K562 (cell line): Measurements from ENCODE around the gene ABHD16A. TPM values are rescaled to one million over a fixed set of nuclear protein-coding genes. Genes with fewer than 3 reads are reported as not detected.

Experiments used
- ARID1B ChIP-seq: fragments of 450-650 bp; IDR thresholded peaks from 2 replicates; pipeline ENCODE4 v1.6.1; 2016; ENCODE audit warnings: antibody characterized with exemption, mild to moderate bottlenecking, inconsistent platforms
- CHD2 ChIP-seq: IDR thresholded peaks from 2 replicates; pipeline ENCODE4 v1.6.1; 2011; ENCODE audit warnings: low read depth, low read length
- COPS2 ChIP-seq: fragments of 450-650 bp; conservative IDR thresholded peaks from 2 replicates; pipeline ENCODE4 v1.6.1; 2016; ENCODE audit warnings: mild to moderate bottlenecking, moderate library complexity
- CREB3 ChIP-seq: fragments of 450-650 bp; conservative IDR thresholded peaks from 2 replicates; pipeline ENCODE4 v1.6.1; 2016; ENCODE audit warnings: missing genetic modification characterization, low read depth, mild to moderate bottlenecking, missing compliant biosample characterization, moderate library complexity
- CXXC5 ChIP-seq: fragments of 250-450 bp; sonication (Bioruptor Pico); IDR thresholded peaks from 2 replicates; pipeline ENCODE4 v1.8.0; 2022; ENCODE audit warnings: inconsistent platforms, mild to moderate bottlenecking, moderate library complexity
- DPF2 ChIP-seq: fragments of 450-650 bp; IDR thresholded peaks from 2 replicates; pipeline ENCODE4 v1.6.1; 2016
- ETV5 ChIP-seq: sonication (generic); formaldehyde crosslinking; IDR thresholded peaks from 2 replicates; pipeline ENCODE4 v1.4.0; 2020; ENCODE audit warnings: low read depth, mild to moderate bottlenecking, missing genetic modification reagents
- HMBOX1 ChIP-seq: sonication (generic); IDR thresholded peaks from 2 replicates; pipeline ENCODE4 v1.6.1; 2016
- MED1 ChIP-seq: sonication (generic); formaldehyde crosslinking; IDR thresholded peaks from 2 replicates; pipeline ENCODE4 v1.8.1; 2023; ENCODE audit warnings: missing genetic modification reagents, borderline replicate concordance
- MTA1 ChIP-seq: fragments of 450-650 bp; IDR thresholded peaks from 2 replicates; pipeline ENCODE4 v1.6.1; 2017; ENCODE audit warnings: borderline replicate concordance
- NONO ChIP-seq, 2 experiments: fragments of 200-400 bp in 1 of 2; fragments of 450-650 bp in 1 of 2; formaldehyde crosslinking in 1 of 2; IDR thresholded peaks; 2 replicates each; pipeline ENCODE4 v1.6.1; 2017; ENCODE audit warnings: low read depth in 2 of 2, mild to moderate bottlenecking in 2 of 2, moderate library complexity in 2 of 2, low read length in 1 of 2
- PREB ChIP-seq: sonication (generic); formaldehyde crosslinking; IDR thresholded peaks from 2 replicates; pipeline ENCODE4 v1.8.1; 2023; ENCODE audit warnings: mild to moderate bottlenecking, missing genetic modification reagents
- RBM22 ChIP-seq: fragments of 200-400 bp; formaldehyde crosslinking; IDR thresholded peaks from 2 replicates; pipeline ENCODE4 v1.6.1; 2018; ENCODE audit warnings: low read length, low read depth; ENCODE audit not compliant: poor library complexity, severe bottlenecking
- SNAPC5 ChIP-seq: fragments of 250-450 bp; sonication (Bioruptor Pico); IDR thresholded peaks from 2 replicates; pipeline ENCODE4 v1.8.0; 2021; ENCODE audit warnings: moderate library complexity, mild to moderate bottlenecking, inconsistent platforms
- TAF9B ChIP-seq: fragments of 450-650 bp; IDR thresholded peaks from 2 replicates; pipeline ENCODE4 v1.6.1; 2018; ENCODE audit warnings: mild to moderate bottlenecking; ENCODE audit not compliant: partially characterized antibody
- TBL1XR1 ChIP-seq, 2 experiments: IDR thresholded peaks; 2 replicates each; pipeline ENCODE4 v1.6.1; 2012; ENCODE audit warnings: improper control_type of control experiment in 2 of 2, low read length in 2 of 2, mild to moderate bottlenecking in 1 of 2
- WHSC1 ChIP-seq: IDR thresholded peaks from one replicate; pipeline ENCODE4 v1.6.1; 2012; ENCODE audit warnings: low read length, control low read depth, inconsistent platforms
- ZBED1 ChIP-seq: IDR thresholded peaks from 2 replicates; pipeline ENCODE4 v1.6.1; 2014
- ZBTB1 ChIP-seq: sonication (generic); formaldehyde crosslinking; IDR thresholded peaks from 2 replicates; pipeline ENCODE4 v1.8.1; 2023; ENCODE audit warnings: missing genetic modification reagents, low read depth, mild to moderate bottlenecking, borderline replicate concordance
- ZNF165 ChIP-seq: fragments of 250-450 bp; sonication (Bioruptor Pico); IDR thresholded peaks from 2 replicates; pipeline ENCODE4 v1.4.0; 2020; ENCODE audit warnings: borderline replicate concordance
- ZNF316 ChIP-seq: fragments of 450-650 bp; IDR thresholded peaks from 2 replicates; pipeline ENCODE4 v1.6.1; 2016
- ZNF444 ChIP-seq: fragments of 250-450 bp; sonication (Bioruptor Pico); IDR thresholded peaks from 2 replicates; pipeline ENCODE4 v1.4.0; 2020; ENCODE audit warnings: mild to moderate bottlenecking, moderate library complexity
- ZNF561 ChIP-seq: fragments of 450-650 bp; formaldehyde crosslinking; conservative IDR thresholded peaks from 2 replicates; pipeline ENCODE4 v1.4.0; 2020; ENCODE audit warnings: mild to moderate bottlenecking, moderate library complexity
- polyA plus RNA-seq, 8 experiments: library from polyadenylated mRNA; depleted of rRNA in 4 of 8; stranded (reverse) in 5 of 8; unstranded in 3 of 8; fragments of >200 nt; fragmentation: Nextera tagmentation in 2 of 8; fragmentation: Illumina TruSeq in 1 of 8; extraction: Ambion mirVana in 2 of 8; extraction: Trizol in 1 of 8; gene quantifications; 2 replicates each; pipeline versions ENCODE4 v1.2.1 to v1.2.3, GENCODE V29; 2011 to 2014; ENCODE audit warnings: inconsistent platforms in 1 of 8, missing spikeins in 1 of 8
- total RNA-seq, 7 experiments: library from RNA; depleted of rRNA in 6 of 7; stranded (reverse); fragments of >200 nt in 6 of 7; fragmentation: Illumina TruSeq in 2 of 7; extraction: Trizol in 2 of 7; gene quantifications; 2 replicates each; pipeline versions ENCODE4 v1.2.1 to v1.2.3, GENCODE V29; 2011 to 2021; ENCODE audit warnings: low replicate concordance in 1 of 7

Gene ABHD16A
- total and polyA plus RNA-seq, 9 of the 15 experiments (the other 6 are each of a cell fraction or from before 2014, with no cell fraction given): 25.8 to 120 (median 81.6) TPM

- TF ChIP-seq PREB: no peak
- peak; percentile 87 for TF ChIP-seq ZBTB1
- TF ChIP-seq ZNF165: no peak
- no peak; the same call in 1 of the 2 replicates for TF ChIP-seq ZNF316
- TF ChIP-seq COPS2: no peak
- TF ChIP-seq CXXC5 (CRISPR knock-in tag): peak; percentile 99
- no peak for TF ChIP-seq TAF9B
- TF ChIP-seq TBL1XR1 (IDR thresholded peaks at IDR 0.05; ENCODE audit: low read length in 2 of 2): peak; percentile 47 to 50; a peak in 2 of 4 replicates
- TF ChIP-seq SNAPC5 (CRISPR knock-in tag): no peak
- peak; percentile 52; the same call in 1 of the 2 replicates for TF ChIP-seq CREB3
- TF ChIP-seq ARID1B: no peak
- TF ChIP-seq MED1 (CRISPR knock-in tag): no peak
- peak; percentile 91; the same call in 1 of the 2 replicates for TF ChIP-seq ZBED1
- TF ChIP-seq ZNF444 (CRISPR knock-in tag): peak; percentile 34; the same call in 1 of the 2 replicates
- TF ChIP-seq RBM22: peak; percentile 83
- TF ChIP-seq ETV5: peak; percentile 87; the same call in 1 of the 2 replicates
- peak; percentile 58; the same call in 1 of the 2 replicates for TF ChIP-seq ZNF561
- no peak for TF ChIP-seq WHSC1
- peak in 1 of 2 experiments; percentile 75; a peak in 2 of 4 replicates for TF ChIP-seq NONO (IDR thresholded peaks at IDR 0.05; ENCODE audit: low read depth in 2 of 2, low read length in 1 of 2)
- peak; percentile 50; the same call in 1 of the 2 replicates for TF ChIP-seq DPF2
- peak; percentile 12; the same call in 1 of the 2 replicates for TF ChIP-seq CHD2
- TF ChIP-seq MTA1: peak; percentile 78; the same call in 1 of the 2 replicates
- no peak for TF ChIP-seq HMBOX1
Observed at GRCh38 chr6:31665501-31666336, 37.4 kb downstream of the ABHD16A start, which contains the start of gene CSNK2B (continued).
